Endothelial cell of umbilical vein (primary cell): ENCODE results near the gene EXD1. TPM values are rescaled to one million over a fixed set of nuclear protein-coding genes. Genes with fewer than 3 reads are reported as not detected.

Experiments used
- BruUV-seq: library from RNA; stranded (reverse); fragments of 400-500 nt; replicated peaks from 2 replicates; lab custom pipeline; 2021; lab: Mats Ljungman, UMichigan
- CTCF ChIA-PET: fragments of 300-600, 350-600 bp; sonication (Branson Sonifier 250); formaldehyde crosslinking; loops from one replicate; lab custom pipeline; 2021; ENCODE audit warnings: antibody characterized with exemption, inconsistent platforms; lab: Charles Lee
- POLR2A ChIA-PET: fragments of 300-600, 350-600 bp; sonication (Branson Sonifier 250); formaldehyde crosslinking; loops from one replicate; lab custom pipeline; 2021; ENCODE audit warnings: antibody characterized with exemption, inconsistent platforms; lab: Charles Lee
- DNase-seq: peaks from one replicate; pipeline ENCODE4 v3.0.0-alpha.2; 2011; ENCODE audit warnings: low read depth, low spot score
- FAIRE-seq: peaks from 2 replicates; lab custom pipeline; 2011; peaks lifted over from hg19 to GRCh38; lab: Jason Lieb, UNC
- H2AFZ ChIP-seq: 2 replicates; pipeline ENCODE4 v1.6.0; 2012; ENCODE audit warnings: low read depth, low read length, control low read depth, inconsistent platforms
- H3K27ac ChIP-seq: 2 replicates; pipeline ENCODE4 v1.5.1; 2011; ENCODE audit warnings: low read depth, mild to moderate bottlenecking, control low read depth, low read length, moderate library complexity; ENCODE audit not compliant: insufficient read depth
- H3K27me3 ChIP-seq, 2 experiments: 2 replicates each; pipeline versions ENCODE4 v1.6.0 to v1.6.1; 2011; ENCODE audit warnings: low read length in 2 of 2, mixed read lengths in 1 of 2; ENCODE audit not compliant: control insufficient read depth in 2 of 2, insufficient read depth in 2 of 2
- H3K36me3 ChIP-seq, 2 experiments: 2 replicates in 1 of 2; 3 replicates in 1 of 2; pipeline ENCODE4 v1.5.1; 2011; ENCODE audit warnings: low read length in 2 of 2, mild to moderate bottlenecking in 1 of 2, moderate library complexity in 1 of 2; ENCODE audit not compliant: control insufficient read depth in 2 of 2, insufficient read depth in 2 of 2; ENCODE audit errors: extremely low read depth in 1 of 2
- H3K4me1 ChIP-seq: 3 replicates; pipeline ENCODE4 v1.5.1; 2011; ENCODE audit warnings: mild to moderate bottlenecking, low read length; ENCODE audit not compliant: control insufficient read depth, insufficient read depth; ENCODE audit errors: extremely low read depth
- H3K4me2 ChIP-seq: 2 replicates; pipeline ENCODE4 v1.6.1; 2011; ENCODE audit warnings: low read length, control low read depth, mixed read lengths; ENCODE audit not compliant: insufficient read depth
- H3K4me3 ChIP-seq, 3 experiments: fragments of 200-600 bp in 1 of 3; sonication (generic), shearing (Covaris generic) in 1 of 3; replicated peaks in 1 of 3; 2 replicates each; pipeline ENCODE4 v1.5.1; 2011 to 2016; ENCODE audit warnings: control low read depth in 3 of 3, low read length in 3 of 3, mild to moderate bottlenecking in 2 of 3, inconsistent platforms in 1 of 3, low read depth in 1 of 3, moderate library complexity in 1 of 3; ENCODE audit not compliant: insufficient read depth in 1 of 3
- H3K79me2 ChIP-seq: 2 replicates; pipeline ENCODE4 v1.6.0; 2012; ENCODE audit warnings: low read length, inconsistent platforms; ENCODE audit not compliant: control insufficient read depth, insufficient read depth
- H3K9ac ChIP-seq: replicated peaks from 2 replicates; pipeline ENCODE3; 2011; ENCODE audit warnings: low read length, control low read depth; ENCODE audit not compliant: insufficient read depth; ENCODE audit errors: extremely low read depth
- H3K9me1 ChIP-seq: replicated peaks from 3 replicates; pipeline ENCODE4 v1.6.0; 2011; ENCODE audit warnings: mild to moderate bottlenecking, low read length; ENCODE audit not compliant: control insufficient read depth, insufficient read depth; ENCODE audit errors: extremely low read depth
- H3K9me3 ChIP-seq: replicated peaks from 2 replicates; pipeline ENCODE4 v1.5.1; 2012; ENCODE audit warnings: low read length, inconsistent platforms; ENCODE audit not compliant: control insufficient read depth, insufficient read depth
- H4K20me1 ChIP-seq: replicated peaks from 2 replicates; pipeline ENCODE3; 2011; ENCODE audit warnings: mild to moderate bottlenecking, low read length; ENCODE audit not compliant: control insufficient read depth, insufficient read depth; ENCODE audit errors: extremely low read depth
- EZH2 ChIP-seq: IDR thresholded peaks from 2 replicates; pipeline ENCODE4 v1.6.1; 2012; ENCODE audit warnings: borderline replicate concordance, low read depth, mild to moderate bottlenecking, moderate library complexity, low read length, inconsistent platforms; ENCODE audit not compliant: severe bottlenecking
- FOS ChIP-seq: IDR thresholded peaks from 2 replicates; pipeline ENCODE4 v1.6.1; 2011; ENCODE audit warnings: mild to moderate bottlenecking, low read length, moderate library complexity, borderline replicate concordance; ENCODE audit not compliant: insufficient read depth
- GATA2 ChIP-seq: IDR thresholded peaks from 2 replicates; pipeline ENCODE4 v1.7.0; 2011; ENCODE audit warnings: low read depth, mild to moderate bottlenecking, moderate library complexity, mixed read lengths, low read length; ENCODE audit not compliant: insufficient read length, insufficient read depth
- JUN ChIP-seq: IDR thresholded peaks from 2 replicates; pipeline ENCODE4 v1.6.1; 2011; ENCODE audit warnings: borderline replicate concordance, low read depth; ENCODE audit not compliant: insufficient read length, insufficient read depth
- MYC ChIP-seq: IDR thresholded peaks from one replicate; pipeline ENCODE4 v1.6.1; 2011; ENCODE audit warnings: mild to moderate bottlenecking, low read depth, low read length
- POLR2A ChIP-seq: IDR thresholded peaks from 2 replicates; pipeline ENCODE4 v1.6.1; 2012; ENCODE audit warnings: low read depth, mild to moderate bottlenecking, control low read depth, low read length
- POLR2AphosphoS5 ChIP-seq: IDR thresholded peaks from 2 replicates; pipeline ENCODE4 v1.6.1; 2012; ENCODE audit warnings: low read depth, mild to moderate bottlenecking, control low read depth, low read length, moderate library complexity; ENCODE audit not compliant: insufficient read depth
- dilution Hi-C: fragments of 300-500 bp; cut with MboI; formaldehyde crosslinking; loops from one replicate; pipeline ENCODE4 v1.15.0; 2019; ENCODE audit warnings: low sequenced_read_pairs; ENCODE audit not compliant: extremely low pct_ligation_motif_present
- intact Hi-C: fragments of 100-400 bp; cut with micrococcal nuclease; formaldehyde crosslinking; loops from one replicate; pipeline ENCODE4 v1.10.0; 2022
- polyA plus RNA-seq, 4 experiments: library from polyadenylated mRNA; depleted of rRNA in 3 of 4; stranded (reverse) in 3 of 4; unstranded in 1 of 4; fragments of >200 nt; gene quantifications; 2 replicates each; pipeline versions ENCODE4 v1.2.1 to v1.2.3, GENCODE V29; 2011 to 2012; ENCODE audit warnings: missing spikeins in 1 of 4
- total RNA-seq: library from RNA; stranded (reverse); gene quantifications from 2 replicates; pipeline ENCODE4 v1.2.3, GENCODE V29; 2021
- TF ChIP-seq, protein P1 (sequence below): IDR thresholded peaks from 2 replicates; pipeline ENCODE4 v1.6.1; 2011; ENCODE audit not compliant: insufficient read depth, insufficient read length
- TF ChIP-seq, protein P2 (sequence below), 2 donors: IDR thresholded peaks; 1 replicate in 1 of 2; 2 replicates in 1 of 2; pipeline ENCODE4 v1.5.1; 2011; ENCODE audit warnings: low read length in 2 of 2, mild to moderate bottlenecking in 2 of 2, moderate library complexity in 2 of 2, control low read depth in 1 of 2, inconsistent platforms in 1 of 2, low read depth in 1 of 2; ENCODE audit not compliant: insufficient read depth in 1 of 2; ENCODE audit errors: extremely low read depth in 1 of 2

Gene EXD1
- total and polyA plus RNA-seq, 2 donors (not counting 3 experiments of a cell fraction or from before 2014, with no cell fraction given), result not detected

DNA sequence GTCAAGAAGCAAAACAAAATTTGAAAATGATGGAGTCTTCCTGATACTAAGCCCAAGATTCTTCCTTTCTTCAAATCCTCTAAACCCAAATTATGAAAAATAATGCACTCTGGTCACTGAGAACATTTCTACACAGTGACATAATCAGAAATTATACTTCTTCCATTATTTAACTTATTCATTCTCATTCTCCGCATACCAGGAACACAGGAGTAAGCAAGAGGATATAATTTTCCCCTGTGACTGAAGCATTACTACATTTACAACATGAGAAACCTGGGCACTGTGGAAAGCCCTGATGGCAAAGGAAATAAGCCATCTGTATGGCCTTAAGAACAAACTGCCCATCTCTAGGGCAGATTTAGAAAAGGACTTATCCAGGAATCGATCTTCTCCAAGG, 47.0 kb downstream of the EXD1 start:
- POLR2A ChIA-PET, result no interaction called here
- Histone ChIP-seq H3K4me2 (no peak overlapping the region), H3K27me3 (no peaks in the 10 kb centered on the region), H3K9ac (no peak overlapping the region), H3K4me3 (no peak overlapping the region), H4K20me1 (no peaks in the 10 kb centered on the region), H3K4me1 (no peaks in the 10 kb centered on the region), H3K79me2 (no peaks in the 10 kb centered on the region), H2AFZ (no peak overlapping the region), H3K9me3 (no peaks in the 10 kb centered on the region), H3K36me3 (no peaks in the 10 kb centered on the region), H3K9me1 (no peaks in the 10 kb centered on the region), H3K27ac (no peak overlapping the region)
- CTCF ChIA-PET, result interaction anchor here (0.7 to 7.3 kb wide), 16 partner anchors 17 to 325 kb away, joined by 3 to 140 read pairs (median 5); partner anchors contain the start of genes CHP1 and DLL4
- intact Hi-C loops (loop anchor here (5.0 kb wide), 1 partner anchor 161 kb away; no protein-coding TSS in a partner anchor), dilution Hi-C loops (no loop called here)
- DNase-seq (no peak), FAIRE-seq (no peak)
- no TSS peak for BruUV-seq
- no peak for TF ChIP-seq POLR2AphosphoS5

DNA sequence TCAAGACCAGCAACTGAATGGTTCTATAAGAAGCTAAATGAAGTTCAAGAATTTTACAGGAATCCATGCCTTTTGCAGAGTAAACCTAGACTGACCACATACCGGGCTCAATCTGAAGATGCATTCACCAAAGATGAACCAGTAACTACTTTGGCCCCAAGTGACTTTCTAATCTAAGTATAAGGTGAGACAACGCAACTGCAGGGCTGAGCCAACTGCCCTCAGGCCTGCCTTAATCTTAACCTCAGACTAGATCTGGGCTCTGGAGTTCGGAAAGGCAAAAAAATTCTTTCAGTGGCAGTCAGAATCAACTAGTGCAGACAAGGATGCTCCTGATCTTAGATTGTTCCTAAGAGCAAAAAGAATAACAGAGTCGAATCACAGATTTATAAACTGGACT, 48.3 kb downstream of the EXD1 start:
- Histone ChIP-seq H3K27ac (no peak overlapping the region), H3K4me3 (no peak overlapping the region), H2AFZ (no peak overlapping the region), H3K4me1 (no peaks in the 10 kb centered on the region), H3K9me3 (no peaks in the 10 kb centered on the region), H3K4me2 (no peak overlapping the region), H3K27me3 (no peaks in the 10 kb centered on the region), H4K20me1 (no peaks in the 10 kb centered on the region), H3K79me2 (no peaks in the 10 kb centered on the region), H3K9ac (no peak overlapping the region), H3K36me3 (no peaks in the 10 kb centered on the region), H3K9me1 (no peaks in the 10 kb centered on the region)
- FAIRE-seq (no peak), DNase-seq (no peak)
- no peak for TF ChIP-seq POLR2AphosphoS5
- TF ChIP-seq MYC, result no peak
- no peak for TF ChIP-seq GATA2
- TF ChIP-seq EZH2, result no peak
- TF ChIP-seq, protein P1, sequence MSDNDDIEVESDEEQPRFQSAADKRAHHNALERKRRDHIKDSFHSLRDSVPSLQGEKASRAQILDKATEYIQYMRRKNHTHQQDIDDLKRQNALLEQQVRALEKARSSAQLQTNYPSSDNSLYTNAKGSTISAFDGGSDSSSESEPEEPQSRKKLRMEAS, result no peak
- TF ChIP-seq, protein P2, sequence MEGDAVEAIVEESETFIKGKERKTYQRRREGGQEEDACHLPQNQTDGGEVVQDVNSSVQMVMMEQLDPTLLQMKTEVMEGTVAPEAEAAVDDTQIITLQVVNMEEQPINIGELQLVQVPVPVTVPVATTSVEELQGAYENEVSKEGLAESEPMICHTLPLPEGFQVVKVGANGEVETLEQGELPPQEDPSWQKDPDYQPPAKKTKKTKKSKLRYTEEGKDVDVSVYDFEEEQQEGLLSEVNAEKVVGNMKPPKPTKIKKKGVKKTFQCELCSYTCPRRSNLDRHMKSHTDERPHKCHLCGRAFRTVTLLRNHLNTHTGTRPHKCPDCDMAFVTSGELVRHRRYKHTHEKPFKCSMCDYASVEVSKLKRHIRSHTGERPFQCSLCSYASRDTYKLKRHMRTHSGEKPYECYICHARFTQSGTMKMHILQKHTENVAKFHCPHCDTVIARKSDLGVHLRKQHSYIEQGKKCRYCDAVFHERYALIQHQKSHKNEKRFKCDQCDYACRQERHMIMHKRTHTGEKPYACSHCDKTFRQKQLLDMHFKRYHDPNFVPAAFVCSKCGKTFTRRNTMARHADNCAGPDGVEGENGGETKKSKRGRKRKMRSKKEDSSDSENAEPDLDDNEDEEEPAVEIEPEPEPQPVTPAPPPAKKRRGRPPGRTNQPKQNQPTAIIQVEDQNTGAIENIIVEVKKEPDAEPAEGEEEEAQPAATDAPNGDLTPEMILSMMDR (IDR thresholded peaks at IDR 0.05; ENCODE audit: extremely low read depth in 1 of 2, insufficient read depth in 1 of 2, low read depth in 1 of 2, low read length in 2 of 2), result no peak
- TF ChIP-seq POLR2A, result no peak
- no peak for TF ChIP-seq JUN
- TF ChIP-seq FOS, result no peak
- intact Hi-C loops, result loop anchor here (5.0 kb wide), 1 partner anchor 160 kb away; no protein-coding TSS in a partner anchor
- BruUV-seq, result no TSS peak
- dilution Hi-C loops, result no loop called here
- ChIA-PET CTCF (interaction anchor here (1.1 kb wide), 1 partner anchor 288 kb away, joined by 3 read pairs; the partner anchor contains the start of gene VPS18), POLR2A (no interaction called here)
